ENCODE results near the gene MFSD12. TPM values are rescaled to one million over a fixed set of nuclear protein-coding genes. Genes with fewer than 3 reads are reported as not detected.

MFSD12 gene
- total RNA-seq, 1 experiment from 2014 or later, result 60.6 TPM

DNA sequence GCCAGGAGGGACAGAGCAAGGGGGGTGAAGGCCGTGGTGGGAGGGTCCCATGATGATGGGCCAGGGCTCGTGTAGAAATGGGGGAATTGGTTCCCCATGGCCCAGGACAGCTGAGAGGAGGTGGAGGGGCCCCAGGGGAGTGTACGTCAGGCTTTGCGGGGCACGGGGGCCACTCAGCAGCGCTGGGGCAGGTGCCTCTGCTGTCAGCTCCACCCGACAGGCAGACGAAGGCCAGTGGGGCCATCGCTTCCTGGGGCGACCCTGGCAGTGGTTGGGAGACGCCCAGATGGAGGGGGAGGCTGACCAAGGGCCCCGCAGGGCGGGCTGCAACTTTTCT, 20.3 kb downstream of the MFSD12 start:
- H3K9me3 Mint-ChIP-seq (ENCODE audit: unreplicated experiment), result no peaks in the 10 kb centered on the region
- CTCF ChIA-PET, result no interaction called here
- TF ChIP-seq, protein P1, sequence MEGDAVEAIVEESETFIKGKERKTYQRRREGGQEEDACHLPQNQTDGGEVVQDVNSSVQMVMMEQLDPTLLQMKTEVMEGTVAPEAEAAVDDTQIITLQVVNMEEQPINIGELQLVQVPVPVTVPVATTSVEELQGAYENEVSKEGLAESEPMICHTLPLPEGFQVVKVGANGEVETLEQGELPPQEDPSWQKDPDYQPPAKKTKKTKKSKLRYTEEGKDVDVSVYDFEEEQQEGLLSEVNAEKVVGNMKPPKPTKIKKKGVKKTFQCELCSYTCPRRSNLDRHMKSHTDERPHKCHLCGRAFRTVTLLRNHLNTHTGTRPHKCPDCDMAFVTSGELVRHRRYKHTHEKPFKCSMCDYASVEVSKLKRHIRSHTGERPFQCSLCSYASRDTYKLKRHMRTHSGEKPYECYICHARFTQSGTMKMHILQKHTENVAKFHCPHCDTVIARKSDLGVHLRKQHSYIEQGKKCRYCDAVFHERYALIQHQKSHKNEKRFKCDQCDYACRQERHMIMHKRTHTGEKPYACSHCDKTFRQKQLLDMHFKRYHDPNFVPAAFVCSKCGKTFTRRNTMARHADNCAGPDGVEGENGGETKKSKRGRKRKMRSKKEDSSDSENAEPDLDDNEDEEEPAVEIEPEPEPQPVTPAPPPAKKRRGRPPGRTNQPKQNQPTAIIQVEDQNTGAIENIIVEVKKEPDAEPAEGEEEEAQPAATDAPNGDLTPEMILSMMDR (IDR thresholded peaks at IDR 0.05; ENCODE audit: insufficient read depth in 1 of 2, low read depth in 1 of 2, low read length in 1 of 2, severe bottlenecking in 1 of 2, unreplicated experiment in 1 of 2), result no peak
- intact Hi-C loops (cut with micrococcal nuclease; ENCODE audit: unreplicated experiment), result no loop called here
- H3K4me1 Mint-ChIP-seq (ENCODE audit: low read depth, unreplicated experiment), result no peaks in the 10 kb centered on the region
- H3K36me3 Mint-ChIP-seq (ENCODE audit: insufficient read depth, unreplicated experiment), result peaks cover 57% of the 10 kb centered on the region
- H3K27ac Mint-ChIP-seq (ENCODE audit: unreplicated experiment), result peak overlapping the region; percentile 56
- Histone ChIP-seq H3K9me3 (no peaks in the 10 kb centered on the region), H3K36me3 (ENCODE audit: control insufficient read depth, insufficient read depth, low read length) (no peaks in the 10 kb centered on the region), H3K4me3 (ENCODE audit: low read depth, low read length) (no peak overlapping the region), H3K4me1 (no peaks in the 10 kb centered on the region), H3K27me3 (replicated peaks; ENCODE audit: control insufficient read depth, insufficient read depth, low read length) (no peaks in the 10 kb centered on the region)
- BruUV-seq (replicated peaks), result no TSS peak
- H3K27me3 Mint-ChIP-seq (ENCODE audit: insufficient read depth, unreplicated experiment), result no peaks in the 10 kb centered on the region
- POLR2A ChIA-PET, result no interaction called here
- no peak for DNase-seq
- no peak overlapping the region for H3K4me3 Mint-ChIP-seq (ENCODE audit: unreplicated experiment)

DNA sequence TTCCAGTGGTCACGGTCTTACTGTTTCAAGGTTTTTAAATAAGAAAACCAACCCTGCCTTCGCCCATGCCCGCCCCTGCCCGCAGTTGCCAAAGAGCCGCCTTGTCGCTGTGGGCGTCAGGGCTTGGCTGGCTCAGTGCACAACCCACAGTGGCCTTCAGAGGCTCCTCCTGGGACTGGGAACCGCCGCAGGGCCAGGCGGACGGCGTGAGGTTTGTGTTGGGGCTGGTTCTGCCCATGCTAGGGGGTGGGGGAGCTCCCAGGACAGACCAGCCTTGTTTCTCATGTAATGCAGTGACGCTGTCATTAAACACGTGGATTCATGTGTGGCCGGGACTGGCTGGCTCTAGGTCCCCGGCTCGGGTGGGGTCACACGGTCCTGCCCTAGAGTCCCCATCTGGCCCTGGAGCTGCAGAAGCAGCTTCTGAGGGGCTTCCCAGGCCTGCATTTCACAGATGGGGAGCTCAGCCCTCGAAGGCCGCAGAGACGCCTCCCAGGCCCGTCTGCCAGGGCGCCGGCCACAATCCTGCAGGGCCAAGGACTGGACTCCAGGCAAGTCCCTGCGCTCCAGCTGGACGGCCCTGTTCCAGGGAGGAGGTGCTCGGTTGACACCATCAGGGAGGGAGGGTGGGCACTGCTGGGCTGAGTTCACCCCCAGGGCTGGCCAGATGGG, 20.8 kb downstream of the MFSD12 start:
- H3K27ac Mint-ChIP-seq (ENCODE audit: unreplicated experiment), result peak overlapping the region; percentile 56
- Histone ChIP-seq H3K27me3 (replicated peaks; ENCODE audit: control insufficient read depth, insufficient read depth, low read length) (no peaks in the 10 kb centered on the region), H3K36me3 (ENCODE audit: control insufficient read depth, insufficient read depth, low read length) (no peaks in the 10 kb centered on the region), H3K4me1 (no peaks in the 10 kb centered on the region), H3K9me3 (no peaks in the 10 kb centered on the region), H3K4me3 (ENCODE audit: low read depth, low read length) (no peak overlapping the region)
- POLR2A ChIA-PET, result no interaction called here
- H3K36me3 Mint-ChIP-seq (ENCODE audit: insufficient read depth, unreplicated experiment), result peaks cover 59% of the 10 kb centered on the region
- no peak overlapping the region for H3K4me3 Mint-ChIP-seq (ENCODE audit: unreplicated experiment)
- TF ChIP-seq, protein P1 (IDR thresholded peaks at IDR 0.05; ENCODE audit: insufficient read depth in 1 of 2, low read depth in 1 of 2, low read length in 1 of 2, severe bottlenecking in 1 of 2, unreplicated experiment in 1 of 2), result no peak
- H3K27me3 Mint-ChIP-seq (ENCODE audit: insufficient read depth, unreplicated experiment), result no peaks in the 10 kb centered on the region
- no peak for DNase-seq
- no peaks in the 10 kb centered on the region for H3K4me1 Mint-ChIP-seq (ENCODE audit: low read depth, unreplicated experiment)
- intact Hi-C loops (cut with micrococcal nuclease; ENCODE audit: unreplicated experiment), result no loop called here
- CTCF ChIA-PET, result interaction anchor here (1.6 kb wide), 1 partner anchor 9 kb away, joined by 5 read pairs; no protein-coding TSS in a partner anchor
- H3K9me3 Mint-ChIP-seq (ENCODE audit: unreplicated experiment), result no peaks in the 10 kb centered on the region
- no TSS peak for BruUV-seq (replicated peaks)

DNA sequence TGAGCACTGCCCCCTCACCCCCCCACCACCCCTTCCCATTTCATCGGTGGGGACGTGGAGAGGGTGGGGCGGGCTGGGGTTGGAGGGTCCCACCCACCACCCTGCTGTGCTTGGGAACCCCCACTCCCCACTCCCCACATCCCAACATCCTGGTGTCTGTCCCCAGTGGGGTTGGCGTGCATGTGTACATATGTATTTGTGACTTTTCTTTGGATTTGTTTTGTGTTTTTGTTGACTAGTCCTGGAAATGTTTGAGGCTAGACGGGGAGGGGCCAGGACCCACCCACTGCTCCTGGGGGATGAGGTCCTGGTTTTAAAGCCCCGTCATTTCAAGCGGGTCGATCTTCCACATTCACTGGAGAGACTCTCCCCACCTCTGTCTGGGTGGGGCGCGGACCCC, 21.4 kb downstream of the MFSD12 start:
- Mint-ChIP-seq H3K36me3 (ENCODE audit: insufficient read depth, unreplicated experiment) (peaks cover 64% of the 10 kb centered on the region), H3K4me1 (ENCODE audit: low read depth, unreplicated experiment) (no peaks in the 10 kb centered on the region), H3K27ac (ENCODE audit: unreplicated experiment) (no peak overlapping the region), H3K4me3 (ENCODE audit: unreplicated experiment) (no peak overlapping the region), H3K27me3 (ENCODE audit: insufficient read depth, unreplicated experiment) (no peaks in the 10 kb centered on the region), H3K9me3 (ENCODE audit: unreplicated experiment) (no peaks in the 10 kb centered on the region)
- Histone ChIP-seq H3K4me3 (ENCODE audit: low read depth, low read length) (no peak overlapping the region), H3K27me3 (replicated peaks; ENCODE audit: control insufficient read depth, insufficient read depth, low read length) (no peaks in the 10 kb centered on the region), H3K36me3 (ENCODE audit: control insufficient read depth, insufficient read depth, low read length) (no peaks in the 10 kb centered on the region), H3K4me1 (no peaks in the 10 kb centered on the region), H3K9me3 (no peaks in the 10 kb centered on the region)
- ChIA-PET CTCF (interaction anchor here (1.6 kb wide), 1 partner anchor 9 kb away, joined by 5 read pairs; no protein-coding TSS in a partner anchor), POLR2A (no interaction called here)
- intact Hi-C loops (cut with micrococcal nuclease; ENCODE audit: unreplicated experiment), result no loop called here
- no peak for DNase-seq
- BruUV-seq (replicated peaks), result no TSS peak
- TF ChIP-seq, protein P1 (IDR thresholded peaks at IDR 0.05; ENCODE audit: insufficient read depth in 1 of 2, low read depth in 1 of 2, low read length in 1 of 2, severe bottlenecking in 1 of 2, unreplicated experiment in 1 of 2), result no peak
